ENCODE measurements around the gene RNF166.

The RNF166 gene

GRCh38 chr16:88744577-88745521 is 38.6 kb upstream of the RNF166 start:
- ChIA-PET POLR2A (no interaction called here), CTCF (interaction anchor here (0.7 to 9.5 kb wide), 8 partner anchors 7 to 423 kb away, joined by 3 to 74 read pairs (median 4); partner anchors contain the start of gene PIEZO1)
- TF ChIP-seq CTCF (IDR thresholded peaks at IDR 0.05; ENCODE audit: control extremely low read depth, extremely low read depth, low read depth, missing control alignments): no peak
- DNase-seq (ENCODE audit: extremely low spot score): no peak

GRCh38 chr16:88743693-88744576 is 37.7 kb upstream of the RNF166 start:
- peak; percentile 76 for TF ChIP-seq CTCF (IDR thresholded peaks at IDR 0.05; ENCODE audit: control extremely low read depth, extremely low read depth, low read depth, missing control alignments)
- ChIA-PET CTCF (interaction anchor here (0.8 to 9.5 kb wide), 19 partner anchors 9 to 449 kb away, joined by 3 to 74 read pairs (median 4); partner anchors contain the start of gene PIEZO1), POLR2A (no interaction called here)
- DNase-seq (ENCODE audit: extremely low spot score): peak; percentile 82

GRCh38 chr16:88742896-88743605 is 36.8 kb upstream of the RNF166 start:
- TF ChIP-seq CTCF (IDR thresholded peaks at IDR 0.05; ENCODE audit: control extremely low read depth, extremely low read depth, low read depth, missing control alignments): no peak
- no peak for DNase-seq (ENCODE audit: extremely low spot score)
- ChIA-PET CTCF (interaction anchor here (0.8 to 9.5 kb wide), 24 partner anchors 8 to 450 kb away, joined by 3 to 74 read pairs (median 4); partner anchors contain the start of gene PIEZO1), POLR2A (no interaction called here)

- POLR2A ChIA-PET: no interaction called here
- no peak for DNase-seq (ENCODE audit: extremely low spot score)
- CTCF ChIA-PET: interaction anchor here (1.2 to 9.5 kb wide), 2 partner anchors 26 to 40 kb away, joined by 3 to 74 read pairs; partner anchors contain the start of gene PIEZO1
- TF ChIP-seq CTCF (IDR thresholded peaks at IDR 0.05; ENCODE audit: control extremely low read depth, extremely low read depth, low read depth, missing control alignments): no peak
Observed at GRCh38 chr16:88741368-88741767, 35.2 kb upstream of the RNF166 start.

- DNase-seq (ENCODE audit: extremely low spot score): no peak
- POLR2A ChIA-PET: no interaction called here
- CTCF ChIA-PET: interaction anchor here (1.2 to 9.5 kb wide), 2 partner anchors 26 to 41 kb away, joined by 3 to 74 read pairs; partner anchors contain the start of gene PIEZO1
- TF ChIP-seq CTCF (IDR thresholded peaks at IDR 0.05; ENCODE audit: control extremely low read depth, extremely low read depth, low read depth, missing control alignments): no peak
Observed at GRCh38 chr16:88740727-88741055, 34.5 kb upstream of the RNF166 start.
